ENCODE data around the gene STIM1. TPM values are rescaled to one million over a fixed set of nuclear protein-coding genes. Genes with fewer than 3 reads are reported as not detected.

STIM1 gene
- total RNA-seq, 1 donor from 2014 or later, result 60.8 TPM

DNA sequence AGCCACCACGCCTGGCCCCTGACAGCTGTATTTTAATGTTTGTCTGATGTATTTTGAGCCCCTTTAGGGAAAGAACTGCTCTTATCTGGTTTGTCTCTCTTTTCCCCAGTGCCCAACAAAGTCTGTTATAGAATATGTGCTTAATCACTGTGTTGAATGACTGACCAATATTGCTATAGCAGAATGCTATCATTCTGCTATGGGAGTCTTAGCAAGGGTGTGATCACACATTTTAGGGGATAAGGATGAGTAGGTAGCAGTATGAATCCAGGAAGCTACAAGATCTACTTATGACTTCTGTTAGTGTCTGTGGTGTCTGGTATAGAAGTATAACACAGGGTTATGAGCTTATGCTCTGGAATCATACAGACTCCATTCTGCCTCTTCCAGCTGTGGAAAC, 121.6 kb downstream of the STIM1 start:
- TF ChIP-seq, protein P1, sequence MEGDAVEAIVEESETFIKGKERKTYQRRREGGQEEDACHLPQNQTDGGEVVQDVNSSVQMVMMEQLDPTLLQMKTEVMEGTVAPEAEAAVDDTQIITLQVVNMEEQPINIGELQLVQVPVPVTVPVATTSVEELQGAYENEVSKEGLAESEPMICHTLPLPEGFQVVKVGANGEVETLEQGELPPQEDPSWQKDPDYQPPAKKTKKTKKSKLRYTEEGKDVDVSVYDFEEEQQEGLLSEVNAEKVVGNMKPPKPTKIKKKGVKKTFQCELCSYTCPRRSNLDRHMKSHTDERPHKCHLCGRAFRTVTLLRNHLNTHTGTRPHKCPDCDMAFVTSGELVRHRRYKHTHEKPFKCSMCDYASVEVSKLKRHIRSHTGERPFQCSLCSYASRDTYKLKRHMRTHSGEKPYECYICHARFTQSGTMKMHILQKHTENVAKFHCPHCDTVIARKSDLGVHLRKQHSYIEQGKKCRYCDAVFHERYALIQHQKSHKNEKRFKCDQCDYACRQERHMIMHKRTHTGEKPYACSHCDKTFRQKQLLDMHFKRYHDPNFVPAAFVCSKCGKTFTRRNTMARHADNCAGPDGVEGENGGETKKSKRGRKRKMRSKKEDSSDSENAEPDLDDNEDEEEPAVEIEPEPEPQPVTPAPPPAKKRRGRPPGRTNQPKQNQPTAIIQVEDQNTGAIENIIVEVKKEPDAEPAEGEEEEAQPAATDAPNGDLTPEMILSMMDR (IDR thresholded peaks at IDR 0.05; ENCODE audit: insufficient read depth, low read length, severe bottlenecking), result no peak
- H3K27me3 ChIP-seq (ENCODE audit: control insufficient read depth, insufficient read depth, low read length), result no peaks in the 10 kb centered on the region
- no peaks in the 10 kb centered on the region for H3K36me3 ChIP-seq (ENCODE audit: control insufficient read depth, insufficient read depth, low read length)
- H3K4me3 ChIP-seq (ENCODE audit: low read depth, low read length), result no peak overlapping the region
- FAIRE-seq (no peak), DNase-seq (ENCODE audit: low read depth) (no peak)

DNA sequence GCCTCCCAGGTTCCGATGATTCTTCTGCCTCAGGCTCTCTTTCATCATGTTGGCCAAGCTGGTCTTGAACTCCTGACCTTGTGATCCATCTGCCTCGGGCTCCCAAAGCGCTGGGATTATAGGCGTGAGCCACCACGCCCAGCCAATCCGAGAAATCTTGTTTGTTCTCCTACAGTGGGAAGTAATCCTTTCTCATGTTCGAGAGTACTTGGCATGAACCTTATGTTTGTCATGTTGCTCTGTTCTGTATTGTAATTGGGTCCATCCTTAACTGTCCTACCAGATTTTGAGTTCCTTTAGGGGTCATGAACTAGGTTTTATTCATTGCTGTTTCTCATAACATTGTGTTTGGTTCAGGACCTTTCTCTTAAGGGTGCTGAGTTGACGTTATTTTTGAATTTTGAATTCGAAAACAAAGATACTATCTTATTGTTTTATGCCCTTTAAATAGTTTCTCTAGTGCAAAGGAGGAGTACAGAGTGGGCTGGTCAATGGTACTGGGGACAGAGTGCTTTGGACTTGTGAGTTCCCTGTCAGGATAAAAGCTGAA, 125.7 kb downstream of the STIM1 start:
- H3K4me3 ChIP-seq (ENCODE audit: low read depth, low read length), result no peak overlapping the region
- DNase-seq (ENCODE audit: low read depth) (no peak), FAIRE-seq (no peak)
- no peaks in the 10 kb centered on the region for H3K27me3 ChIP-seq (ENCODE audit: control insufficient read depth, insufficient read depth, low read length)
- H3K36me3 ChIP-seq (ENCODE audit: control insufficient read depth, insufficient read depth, low read length), result no peaks in the 10 kb centered on the region
- TF ChIP-seq, protein P1 (IDR thresholded peaks at IDR 0.05; ENCODE audit: insufficient read depth, low read length, severe bottlenecking), result no peak

DNA sequence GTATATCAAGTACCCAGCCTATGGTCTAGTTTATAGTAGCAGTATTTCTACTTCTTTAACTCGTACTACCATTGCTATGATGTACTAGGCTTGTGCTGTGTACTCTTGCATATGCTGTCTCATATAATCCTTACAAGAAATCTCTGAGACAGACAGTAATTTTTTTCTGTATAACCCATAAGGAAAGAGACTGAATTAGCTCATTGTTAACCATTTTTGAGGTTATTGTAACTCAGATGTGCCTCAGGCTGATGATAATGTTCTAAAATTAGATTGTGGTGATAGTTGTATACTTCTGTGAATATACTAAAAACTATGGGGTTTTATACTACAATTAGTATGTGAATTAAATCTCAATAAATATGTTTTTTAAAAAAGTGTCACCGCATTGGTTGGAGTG, 127.0 kb downstream of the STIM1 start:
- no peak for FAIRE-seq
- TF ChIP-seq, protein P1 (IDR thresholded peaks at IDR 0.05; ENCODE audit: insufficient read depth, low read length, severe bottlenecking), result no peak

DNA sequence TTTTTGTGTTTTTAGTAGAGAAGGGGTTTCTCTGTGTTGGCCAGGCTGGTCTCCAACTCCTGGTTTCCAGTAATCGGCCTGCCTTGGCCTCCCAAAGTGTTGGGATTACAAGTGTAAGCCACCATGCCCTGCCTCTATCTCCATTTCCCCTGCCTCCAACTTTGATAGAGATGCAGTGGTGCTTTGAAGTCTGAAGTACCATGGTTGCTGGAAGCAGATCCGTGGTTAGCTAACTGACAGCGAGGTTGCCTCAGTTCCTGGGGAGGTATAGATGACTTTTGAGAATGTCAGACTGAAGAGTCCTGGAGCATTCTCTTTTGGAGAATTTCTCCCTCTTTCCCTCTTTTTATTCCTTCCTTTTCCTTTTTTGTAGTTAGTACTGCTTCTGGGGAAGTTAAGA, 127.6 kb downstream of the STIM1 start:
- Histone ChIP-seq H3K4me3 (ENCODE audit: low read depth, low read length) (no peak overlapping the region), H3K27me3 (ENCODE audit: control insufficient read depth, insufficient read depth, low read length) (no peaks in the 10 kb centered on the region), H3K36me3 (ENCODE audit: control insufficient read depth, insufficient read depth, low read length) (no peaks in the 10 kb centered on the region)
- FAIRE-seq, result no peak
- no peak for DNase-seq (ENCODE audit: low read depth)
- TF ChIP-seq, protein P1 (IDR thresholded peaks at IDR 0.05; ENCODE audit: insufficient read depth, low read length, severe bottlenecking), result no peak

More for the DNA sequence above, 127.0 kb downstream of the STIM1 start:
- DNase-seq (ENCODE audit: low read depth), result no peak
- Histone ChIP-seq H3K27me3 (ENCODE audit: control insufficient read depth, insufficient read depth, low read length) (no peaks in the 10 kb centered on the region), H3K4me3 (ENCODE audit: low read depth, low read length) (no peak overlapping the region), H3K36me3 (ENCODE audit: control insufficient read depth, insufficient read depth, low read length) (no peaks in the 10 kb centered on the region)

DNA sequence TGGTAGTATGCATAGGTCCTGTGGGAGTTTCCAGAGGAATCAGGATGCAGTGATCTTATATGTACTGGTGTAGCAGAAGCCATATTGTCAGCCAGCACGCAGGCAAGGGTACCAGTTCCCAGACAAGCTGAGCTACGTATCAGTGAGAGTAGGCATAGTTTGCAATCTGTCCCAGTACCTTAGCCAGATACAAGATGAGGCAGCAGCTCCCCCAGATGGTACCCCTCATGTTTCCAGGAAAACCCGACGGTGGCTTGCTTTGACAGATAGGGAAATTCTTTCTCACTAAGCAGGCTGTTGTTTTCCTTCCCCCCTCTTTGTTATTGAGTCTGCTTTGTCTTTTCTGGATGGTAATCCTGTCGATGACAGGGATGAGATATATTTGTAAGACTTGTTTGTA, 129.4 kb downstream of the STIM1 start:
- FAIRE-seq (no peak), DNase-seq (ENCODE audit: low read depth) (no peak)
- Histone ChIP-seq H3K4me3 (ENCODE audit: low read depth, low read length) (no peak overlapping the region), H3K27me3 (ENCODE audit: control insufficient read depth, insufficient read depth, low read length) (no peaks in the 10 kb centered on the region), H3K36me3 (ENCODE audit: control insufficient read depth, insufficient read depth, low read length) (no peaks in the 10 kb centered on the region)
- TF ChIP-seq, protein P1 (IDR thresholded peaks at IDR 0.05; ENCODE audit: insufficient read depth, low read length, severe bottlenecking), result no peak

DNA sequence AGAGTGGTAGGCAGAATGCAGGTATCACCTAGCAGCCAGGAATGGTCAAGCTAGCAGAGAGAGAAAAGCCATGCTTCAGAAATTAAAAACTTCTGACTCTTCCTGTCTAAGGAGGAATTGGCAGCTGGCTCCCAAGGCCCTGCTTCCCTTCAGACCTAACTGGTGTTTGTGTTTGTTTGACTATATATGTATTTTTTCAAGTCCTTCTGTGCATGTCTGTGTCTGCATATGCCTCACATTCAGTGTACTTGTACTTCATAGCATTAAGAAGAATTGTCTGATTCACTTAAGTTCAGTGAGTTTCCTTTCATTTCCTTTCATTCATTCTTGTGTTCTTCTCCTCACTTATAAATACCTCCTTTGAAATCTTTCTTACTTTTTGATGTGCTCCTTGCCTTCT, 130.2 kb downstream of the STIM1 start:
- no peak for DNase-seq (ENCODE audit: low read depth)
- FAIRE-seq, result no peak

More for the DNA sequence above, 130.2 kb downstream of the STIM1 start:
- H3K36me3 ChIP-seq (ENCODE audit: control insufficient read depth, insufficient read depth, low read length), result no peaks in the 10 kb centered on the region
- TF ChIP-seq, protein P1 (IDR thresholded peaks at IDR 0.05; ENCODE audit: insufficient read depth, low read length, severe bottlenecking), result no peak
- H3K27me3 ChIP-seq (ENCODE audit: control insufficient read depth, insufficient read depth, low read length), result no peaks in the 10 kb centered on the region
- no peak overlapping the region for H3K4me3 ChIP-seq (ENCODE audit: low read depth, low read length)

Data from bronchial epithelial cell (primary cell).